H1 (cell line): ENCODE results near the gene CR2. TPM values are rescaled to one million over a fixed set of nuclear protein-coding genes. Genes with fewer than 3 reads are reported as not detected.

Experiments
- CTCF ChIA-PET: fragments of 300-600 bp; sonication (Branson Sonifier 250); formaldehyde crosslinking; loops from one replicate; lab custom pipeline; 2021; ENCODE audit not compliant: partially characterized antibody; lab: Charles Lee
- POLR2A ChIA-PET: fragments of 300-600 bp; sonication (Branson Sonifier 250); formaldehyde crosslinking; loops from one replicate; lab custom pipeline; 2021; ENCODE audit warnings: inconsistent platforms; ENCODE audit not compliant: partially characterized antibody; lab: Charles Lee
- DNase-seq, 2 experiments: peaks; one replicate each; pipeline versions ENCODE4 v3.0.0 to v3.0.0-alpha.2; 2010 to 2022; ENCODE audit warnings: low spot score in 2 of 2, low read depth in 1 of 2, mixed read lengths in 1 of 2
- FAIRE-seq: peaks from 2 replicates; lab custom pipeline; 2011; peaks lifted over from hg19 to GRCh38; lab: Jason Lieb, UNC
- H2AFZ ChIP-seq: 2 replicates; pipeline ENCODE4 v1.8.1; 2012; ENCODE audit warnings: low read length, inconsistent platforms
- H2AK5ac ChIP-seq: 2 replicates; pipeline ENCODE4 v1.6.1; 2013; ENCODE audit warnings: low read depth, low read length
- H2BK120ac ChIP-seq: replicated peaks from 2 replicates; pipeline ENCODE3; 2013; ENCODE audit warnings: low read depth, low read length, inconsistent platforms
- H2BK12ac ChIP-seq: 2 replicates; pipeline ENCODE4 v1.6.1; 2013; ENCODE audit warnings: low read depth, low read length
- H2BK15ac ChIP-seq: 2 replicates; pipeline ENCODE4 v1.6.1; 2013; ENCODE audit warnings: low read length
- H2BK20ac ChIP-seq: 2 replicates; pipeline ENCODE4 v1.6.1; 2013; ENCODE audit warnings: low read length
- H2BK5ac ChIP-seq: 2 replicates; pipeline ENCODE4 v1.6.1; 2013; ENCODE audit warnings: low read depth, low read length
- H3K14ac ChIP-seq: 2 replicates; pipeline ENCODE4 v1.6.1; 2013; ENCODE audit warnings: inconsistent platforms; ENCODE audit not compliant: insufficient read length
- H3K18ac ChIP-seq: 2 replicates; pipeline ENCODE4 v1.6.1; 2013; ENCODE audit warnings: low read length; ENCODE audit errors: extremely low read depth
- H3K23ac ChIP-seq: 2 replicates; pipeline ENCODE4 v1.6.1; 2013; ENCODE audit warnings: inconsistent platforms; ENCODE audit not compliant: insufficient read length
- H3K23me2 ChIP-seq: 2 replicates; pipeline ENCODE4 v1.6.1; 2013; ENCODE audit warnings: low read depth, low read length
- H3K27ac ChIP-seq: 2 replicates; pipeline ENCODE4 v1.6.1; 2011; ENCODE audit warnings: low read depth, low read length, inconsistent platforms
- H3K27me3 ChIP-seq, 4 experiments: replicated peaks in 1 of 4; 1 replicate in 1 of 4; 2 replicates in 3 of 4; pipeline versions ENCODE4 v1.6.1 to v1.8.1; 2011 to 2013; ENCODE audit warnings: low read length in 3 of 4, mild to moderate bottlenecking in 3 of 4, inconsistent platforms in 2 of 4, mixed read lengths in 2 of 4, moderate library complexity in 1 of 4; ENCODE audit not compliant: control insufficient read depth in 3 of 4, insufficient read depth in 3 of 4; ENCODE audit errors: extremely low read depth in 1 of 4
- H3K36me3 ChIP-seq, 4 experiments: 2 replicates each; pipeline versions ENCODE4 v1.6.1 to v1.8.1; 2011 to 2013; ENCODE audit warnings: mild to moderate bottlenecking in 4 of 4, low read length in 3 of 4, moderate library complexity in 2 of 4, control low read depth in 1 of 4, inconsistent platforms in 1 of 4; ENCODE audit not compliant: insufficient read depth in 4 of 4, control insufficient read depth in 2 of 4
- H3K4ac ChIP-seq: replicated peaks from 2 replicates; pipeline ENCODE3; 2013; ENCODE audit warnings: low read length, low read depth, mixed read lengths, inconsistent platforms; ENCODE audit not compliant: insufficient read length
- H3K4me1 ChIP-seq, 4 experiments: replicated peaks in 1 of 4; 1 replicate in 1 of 4; 2 replicates in 3 of 4; pipeline versions ENCODE4 v1.6.1 to v1.8.1; 2011 to 2013; ENCODE audit warnings: low read length in 3 of 4, inconsistent platforms in 2 of 4, mixed read lengths in 1 of 4; ENCODE audit not compliant: insufficient read depth in 4 of 4, control insufficient read depth in 3 of 4
- H3K4me2 ChIP-seq, 2 experiments: 2 replicates each; pipeline versions ENCODE4 v1.6.1 to v1.8.1; 2011 to 2013; ENCODE audit warnings: low read depth in 2 of 2, low read length in 2 of 2, control low read depth in 1 of 2, inconsistent platforms in 1 of 2, mild to moderate bottlenecking in 1 of 2; ENCODE audit not compliant: insufficient read depth in 1 of 2
- H3K4me3 ChIP-seq, 4 experiments: fragments of 200-600, 300-600 bp in 1 of 4; sonication (generic), shearing (Covaris generic), sonication (Bioruptor Twin) in 1 of 4; 2 replicates each; pipeline versions ENCODE4 v1.5.1 to v1.8.1; 2011 to 2016; ENCODE audit warnings: low read length in 4 of 4, low read depth in 3 of 4, control low read depth in 2 of 4, inconsistent platforms in 2 of 4, mild to moderate bottlenecking in 2 of 4, mixed read lengths in 1 of 4, moderate library complexity in 1 of 4; ENCODE audit not compliant: insufficient read depth in 2 of 4; ENCODE audit errors: extremely low read depth in 1 of 4
- H3K56ac ChIP-seq: replicated peaks from 2 replicates; pipeline ENCODE3; 2013; ENCODE audit warnings: low read depth, mild to moderate bottlenecking, mixed read lengths, low read length, inconsistent platforms; ENCODE audit not compliant: insufficient read length
- H3K79me1 ChIP-seq: 2 replicates; pipeline ENCODE4 v1.6.1; 2013; ENCODE audit warnings: low read depth, low read length, control low read depth
- H3K79me2 ChIP-seq, 2 experiments: 2 replicates each; pipeline versions ENCODE4 v1.6.1 to v1.8.1; 2012 to 2013; ENCODE audit warnings: low read length in 2 of 2, mild to moderate bottlenecking in 2 of 2, inconsistent platforms in 1 of 2; ENCODE audit not compliant: insufficient read depth in 2 of 2, control insufficient read depth in 1 of 2
- H3K9ac ChIP-seq, 4 experiments: replicated peaks in 1 of 4; 1 replicate in 1 of 4; 2 replicates in 3 of 4; pipeline versions ENCODE4 v1.6.1 to v1.8.1; 2011 to 2013; ENCODE audit warnings: low read depth in 3 of 4, low read length in 3 of 4, control low read depth in 2 of 4, mild to moderate bottlenecking in 2 of 4, moderate library complexity in 2 of 4, inconsistent platforms in 1 of 4; ENCODE audit errors: extremely low read depth in 1 of 4
- H3K9me3 ChIP-seq, 2 experiments: 2 replicates each; pipeline versions ENCODE4 v1.6.1 to v1.8.1; 2012 to 2013; ENCODE audit warnings: mild to moderate bottlenecking in 2 of 2, moderate library complexity in 2 of 2, control low read depth in 1 of 2, inconsistent platforms in 1 of 2, low read depth in 1 of 2, low read length in 1 of 2, mixed read lengths in 1 of 2; ENCODE audit not compliant: insufficient read depth in 2 of 2
- H4K20me1 ChIP-seq, 2 experiments: replicated peaks in 1 of 2; 2 replicates each; pipeline versions ENCODE3 to v1.8.1; 2011 to 2013; ENCODE audit warnings: inconsistent platforms in 2 of 2, low read length in 2 of 2, mild to moderate bottlenecking in 1 of 2; ENCODE audit not compliant: insufficient read depth in 2 of 2, control insufficient read depth in 1 of 2
- H4K5ac ChIP-seq: 2 replicates; pipeline ENCODE4 v1.6.1; 2013; ENCODE audit warnings: low read length, low read depth, mixed read lengths, inconsistent platforms; ENCODE audit not compliant: insufficient read length
- H4K8ac ChIP-seq: 2 replicates; pipeline ENCODE4 v1.8.0; 2013; ENCODE audit warnings: mild to moderate bottlenecking, moderate library complexity, low read length, inconsistent platforms; ENCODE audit not compliant: insufficient read depth; ENCODE audit errors: extremely low read depth
- H4K91ac ChIP-seq: replicated peaks from 2 replicates; pipeline ENCODE3; 2013; ENCODE audit warnings: low read length, mixed read lengths, inconsistent platforms; ENCODE audit not compliant: insufficient read length
- WGBS, 2 experiments: shearing (Covaris generic) in 1 of 2; methylation state at CpG; one replicate each; pipeline versions ENCODE4 v1.1.6 to v1.1.7; 2013 to 2015; ENCODE audit warnings: low lambda C conversion rate in 2 of 2, mixed read lengths in 2 of 2, inconsistent platforms in 1 of 2, low coverage in 1 of 2, missing lambda C conversion rate in 1 of 2; ENCODE audit not compliant: insufficient replicate concordance in 2 of 2, insufficient coverage in 1 of 2, insufficient read length in 1 of 2; ENCODE audit errors: extremely low coverage in 1 of 2, missing lambda C conversion rate in 1 of 2; 5-methylcytosine and 5-hydroxymethylcytosine counted together
- polyA plus RNA-seq, 7 experiments: library from polyadenylated mRNA; depleted of rRNA in 3 of 7; stranded (reverse) in 5 of 7; unstranded in 2 of 7; fragments of >200 nt in 5 of 7; fragments of 200-250 nt in 2 of 7; gene quantifications; 1 replicate in 5 of 7; 2 replicates in 1 of 7; 4 replicates in 1 of 7; pipeline versions ENCODE4 v1.2.1 to v1.2.3, GENCODE V29; 2011 to 2013; ENCODE audit warnings: missing spikeins in 2 of 7, mixed read lengths in 2 of 7
- total RNA-seq: library from RNA; stranded (reverse); fragmentation: NEBNext Ultra II Directional; extraction: Animal tissue kit (Norgen Biotek cat#: 25700); gene quantifications from 2 replicates; pipeline ENCODE4 v1.2.1, GENCODE V29; 2021

The CR2 gene
- total and polyA plus RNA-seq, 2 of the 8 experiments (the other 6 are each of a cell fraction or from before 2014, with no cell fraction given) = 1.7 to 3.0 TPM

DNA sequence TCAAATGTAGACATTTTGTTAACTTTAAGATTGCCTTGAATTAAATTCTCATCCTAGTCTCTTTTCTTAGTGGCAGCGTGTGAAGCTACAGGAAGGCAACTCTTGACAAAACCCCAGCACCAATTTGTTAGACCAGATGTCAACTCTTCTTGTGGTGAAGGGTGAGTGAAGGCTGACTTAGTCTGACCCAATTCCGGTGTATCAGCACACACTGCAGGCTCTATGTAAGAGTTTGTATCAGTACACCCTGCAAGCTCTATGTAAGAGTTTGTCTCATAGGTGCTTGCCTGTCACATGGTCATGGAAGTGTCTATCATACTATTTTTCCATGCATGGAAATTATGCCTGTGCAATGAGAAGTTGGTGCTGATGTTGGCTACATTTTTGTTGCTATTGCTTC lies 16.8 kb downstream of the CR2 start:
- Histone ChIP-seq H3K27me3 (no peaks in the 10 kb centered on the region), H3K9ac (no peak overlapping the region), H3K56ac (no peak overlapping the region), H2AFZ (no peak overlapping the region), H3K79me1 (no peaks in the 10 kb centered on the region), H2BK12ac (no peak overlapping the region), H3K4ac (no peak overlapping the region), H2BK20ac (no peak overlapping the region), H3K23me2 (no peaks in the 10 kb centered on the region), H3K36me3 (no peaks in the 10 kb centered on the region), H3K27ac (no peak overlapping the region), H4K91ac (no peak overlapping the region), H3K4me2 (no peak overlapping the region), H3K4me1 (no peaks in the 10 kb centered on the region), H4K8ac (no peak overlapping the region), H3K4me3 (no peak overlapping the region), H4K5ac (no peak overlapping the region), H4K20me1 (no peaks in the 10 kb centered on the region), H2BK15ac (no peak overlapping the region), H2AK5ac (no peak overlapping the region), H3K14ac (no peak overlapping the region), H3K18ac (no peak overlapping the region), H2BK120ac (no peak overlapping the region), H3K79me2 (no peaks in the 10 kb centered on the region), H3K9me3 (no peaks in the 10 kb centered on the region), H3K23ac (no peak overlapping the region), H2BK5ac (no peak overlapping the region)
- FAIRE-seq (no peak), DNase-seq (no peak)
- ChIA-PET CTCF (interaction anchor here (0.8 kb wide), 1 partner anchor 14 kb away, joined by 3 read pairs; no protein-coding TSS in a partner anchor), POLR2A (no interaction called here)
- WGBS, 2 experiments = 78% methylated on average over 2 of the region's 2 CpGs; no CpG with 5 or more reads in 1 of the 2 experiments
